GM23338 (cell line): ENCODE data around the gene GRIN2C. TPM values are rescaled to one million over a fixed set of nuclear protein-coding genes. Genes with fewer than 3 reads are reported as not detected.

Experiments
- ATAC-seq: fragments of 200-7000 bp; cut with Tn5 transposase; 3 replicates; pipeline ENCODE4 v1.9.1; 2020
- DNase-seq: peaks from one replicate; pipeline ENCODE4 v3.0.0-alpha.2; 2015; ENCODE audit warnings: low spot score
- H2AFZ ChIP-seq: fragments of 200-600 bp; sonication (generic); 2 replicates; pipeline ENCODE4 v1.8.0; 2016; ENCODE audit warnings: antibody characterized with exemption, mild to moderate bottlenecking, moderate library complexity
- H3F3A ChIP-seq: fragments of 200-600 bp; sonication (generic); replicated peaks from 2 replicates; pipeline ENCODE4 v1.8.0; 2017; ENCODE audit warnings: antibody characterized with exemption, mixed run types, low read depth
- H3K27ac ChIP-seq: fragments of 200-600 bp; sonication (generic); 2 replicates; pipeline ENCODE4 v1.6.1; 2016; ENCODE audit warnings: low read depth
- H3K27me3 ChIP-seq: fragments of 200-600 bp; sonication (generic); 2 replicates; pipeline ENCODE4 v1.8.0; 2016; ENCODE audit warnings: mild to moderate bottlenecking, mixed run types, moderate library complexity; ENCODE audit not compliant: insufficient read depth
- H3K36me3 ChIP-seq: fragments of 200-600 bp; sonication (generic); 2 replicates; pipeline ENCODE4 v1.8.0; 2016; ENCODE audit warnings: mild to moderate bottlenecking; ENCODE audit not compliant: insufficient read depth
- H3K4me1 ChIP-seq: fragments of 200-600 bp; sonication (generic); 2 replicates; pipeline ENCODE4 v1.8.0; 2016; ENCODE audit warnings: mild to moderate bottlenecking, moderate library complexity; ENCODE audit not compliant: insufficient read depth
- H3K4me2 ChIP-seq: fragments of 200-600 bp; sonication (generic); 2 replicates; pipeline ENCODE4 v1.7.1; 2017; ENCODE audit warnings: mixed run types
- H3K4me3 ChIP-seq: fragments of 200-600 bp; sonication (generic); 2 replicates; pipeline ENCODE4 v1.6.1; 2016; ENCODE audit warnings: mixed run types
- H3K79me2 ChIP-seq: fragments of 200-600 bp; sonication (generic); replicated peaks from 2 replicates; pipeline ENCODE4 v1.8.0; 2017; ENCODE audit warnings: mild to moderate bottlenecking; ENCODE audit not compliant: insufficient read depth
- H3K9me2 ChIP-seq: fragments of 200-600 bp; sonication (generic); 2 replicates; pipeline ENCODE4 v1.8.0; 2017; ENCODE audit not compliant: insufficient read depth
- H4K20me1 ChIP-seq: fragments of 200-600 bp; sonication (generic); replicated peaks from 2 replicates; pipeline ENCODE4 v1.8.0; 2017; ENCODE audit warnings: mild to moderate bottlenecking; ENCODE audit not compliant: insufficient read depth
- H3K27ac Mint-ChIP-seq: 2 replicates; pipeline ENCODE4 v1.8.0; 2020; ENCODE audit warnings: inconsistent platforms, mild to moderate bottlenecking, moderate library complexity, mixed read lengths
- H3K27me3 Mint-ChIP-seq: 3 replicates; pipeline ENCODE4 v1.8.0; 2022; ENCODE audit warnings: low read depth, mild to moderate bottlenecking, moderate library complexity, mixed read lengths, inconsistent platforms; ENCODE audit not compliant: insufficient read depth, poor library complexity
- H3K36me3 Mint-ChIP-seq: 3 replicates; pipeline ENCODE4 v1.8.0; 2021; ENCODE audit warnings: low read depth, mild to moderate bottlenecking, inconsistent platforms, moderate library complexity, mixed read lengths
- H3K4me1 Mint-ChIP-seq: 3 replicates; pipeline ENCODE4 v1.8.0; 2020; ENCODE audit warnings: mild to moderate bottlenecking, inconsistent platforms, mixed read lengths
- H3K4me3 Mint-ChIP-seq: 3 replicates; pipeline ENCODE4 v1.8.0; 2021; ENCODE audit warnings: moderate library complexity, mild to moderate bottlenecking, inconsistent platforms, mixed read lengths
- H3K9me3 Mint-ChIP-seq: 3 replicates; pipeline ENCODE4 v1.8.0; 2020; ENCODE audit warnings: moderate library complexity, mild to moderate bottlenecking, inconsistent platforms, mixed read lengths
- CREB1 ChIP-seq: fragments of 250-450 bp; sonication (Bioruptor Pico); IDR thresholded peaks from 2 replicates; pipeline ENCODE4 v1.5.0; 2020; ENCODE audit warnings: low read depth, mild to moderate bottlenecking, moderate library complexity
- CTCF ChIP-seq, 2 experiments: fragments of 200-600 bp in 1 of 2; sonication (generic) in 1 of 2; conservative IDR thresholded peaks; 2 replicates each; pipeline versions ENCODE4 v1.5.1 to v1.6.1; 2016 to 2017; ENCODE audit warnings: antibody characterized with exemption in 2 of 2, low read depth in 2 of 2, mild to moderate bottlenecking in 2 of 2, moderate library complexity in 1 of 2
- EZH2phosphoT487 ChIP-seq: fragments of 200-600 bp; sonication (generic); IDR thresholded peaks from one replicate; pipeline ENCODE4 v1.8.1; 2018; ENCODE audit warnings: antibody characterized with exemption; ENCODE audit not compliant: unreplicated experiment
- POLR2AphosphoS5 ChIP-seq: IDR thresholded peaks from 2 replicates; pipeline ENCODE4 v1.6.1; 2016; ENCODE audit warnings: antibody characterized with exemption, low read depth
- ZNF114 ChIP-seq: fragments of 250-450 bp; sonication (Bioruptor Pico); IDR thresholded peaks from 2 replicates; pipeline ENCODE4 v1.5.0; 2020; ENCODE audit warnings: mild to moderate bottlenecking, moderate library complexity
- ZNF331 ChIP-seq: fragments of 250-450 bp; sonication (Bioruptor Pico); IDR thresholded peaks from 2 replicates; pipeline ENCODE4 v1.5.0; 2020; ENCODE audit warnings: low read depth, mild to moderate bottlenecking, moderate library complexity
- ZNF462 ChIP-seq: fragments of 250-450 bp; sonication (Bioruptor Pico); IDR thresholded peaks from 2 replicates; pipeline ENCODE4 v1.5.0; 2020; ENCODE audit warnings: mild to moderate bottlenecking, moderate library complexity
- polyA plus RNA-seq: library from polyadenylated mRNA; unstranded; fragments of >200 nt; fragmentation: Nextera tagmentation; extraction: Ambion mirVana; gene quantifications from 2 replicates; pipeline ENCODE4 v1.2.1, GENCODE V29; 2016
- total RNA-seq: library from RNA; depleted of rRNA; stranded (reverse); fragments of >200 nt; shearing (Covaris generic); gene quantifications from 2 replicates; pipeline ENCODE4 v1.2.3, GENCODE V29; 2014
- TF ChIP-seq, protein P1 (sequence below): IDR thresholded peaks from 2 replicates; pipeline ENCODE4 v1.6.1; 2016; ENCODE audit warnings: antibody characterized with exemption

The GRIN2C gene
- total and polyA plus RNA-seq, 2 experiments from 2014 or later: 0.10 to 0.19 TPM

DNA sequence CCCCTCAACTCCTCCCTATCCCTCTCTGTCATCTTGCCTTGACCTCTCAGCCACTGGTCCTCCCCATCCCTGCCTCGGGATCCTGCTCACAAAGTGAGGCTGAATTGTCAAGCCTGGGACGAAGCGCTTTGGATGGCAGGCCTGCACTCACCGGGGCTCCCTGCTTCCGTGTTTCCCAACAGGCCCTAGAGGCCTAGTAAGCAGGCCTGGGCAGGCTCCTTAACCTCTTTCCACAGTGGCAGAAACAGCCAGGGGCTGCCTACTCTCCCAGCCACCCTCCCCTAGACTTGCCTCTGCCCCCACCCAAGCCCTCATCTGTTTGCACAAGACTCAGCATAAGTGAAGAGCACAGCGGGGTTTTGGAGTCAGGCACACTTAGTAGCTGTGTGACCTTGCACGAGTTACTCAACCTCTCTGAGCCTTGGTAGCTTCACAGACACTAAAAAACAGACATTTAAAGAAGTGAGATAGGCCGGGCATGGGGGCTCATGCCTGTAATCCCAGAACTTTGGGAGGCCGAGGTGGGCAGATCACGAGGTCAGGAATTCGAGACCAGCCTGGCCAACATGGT lies 38.8 kb upstream of the GRIN2C start:
- no peak overlapping the region for H3K4me3 Mint-ChIP-seq
- H3K27me3 Mint-ChIP-seq: peaks cover 29% of the 10 kb centered on the region
- Histone ChIP-seq H3K4me2 (no peak overlapping the region), H3K27me3 (peaks cover 40% of the 10 kb centered on the region), H3K36me3 (no peaks in the 10 kb centered on the region), H2AFZ (no peak overlapping the region), H3K79me2 (no peaks in the 10 kb centered on the region), H4K20me1 (no peaks in the 10 kb centered on the region), H3K4me1 (no peaks in the 10 kb centered on the region), H3K9me2 (no peaks in the 10 kb centered on the region), H3K27ac (no peak overlapping the region), H3K4me3 (no peak overlapping the region), H3F3A (no peaks in the 10 kb centered on the region)
- no peak for ATAC-seq
- DNase-seq: no peak
- H3K4me1 Mint-ChIP-seq: peaks cover 7% of the 10 kb centered on the region; the same call in 2 of the 3 replicates
- H3K9me3 Mint-ChIP-seq: no peaks in the 10 kb centered on the region
- TF ChIP-seq ZNF462 (CRISPR knock-in tag): no peak
- TF ChIP-seq POLR2AphosphoS5: no peak
- TF ChIP-seq CREB1 (CRISPR knock-in tag): no peak
- TF ChIP-seq EZH2phosphoT487: no peak
- no peak for TF ChIP-seq CTCF (conservative IDR thresholded peaks at IDR 0.05; ENCODE audit: low read depth in 2 of 2)
- TF ChIP-seq, protein P1, sequence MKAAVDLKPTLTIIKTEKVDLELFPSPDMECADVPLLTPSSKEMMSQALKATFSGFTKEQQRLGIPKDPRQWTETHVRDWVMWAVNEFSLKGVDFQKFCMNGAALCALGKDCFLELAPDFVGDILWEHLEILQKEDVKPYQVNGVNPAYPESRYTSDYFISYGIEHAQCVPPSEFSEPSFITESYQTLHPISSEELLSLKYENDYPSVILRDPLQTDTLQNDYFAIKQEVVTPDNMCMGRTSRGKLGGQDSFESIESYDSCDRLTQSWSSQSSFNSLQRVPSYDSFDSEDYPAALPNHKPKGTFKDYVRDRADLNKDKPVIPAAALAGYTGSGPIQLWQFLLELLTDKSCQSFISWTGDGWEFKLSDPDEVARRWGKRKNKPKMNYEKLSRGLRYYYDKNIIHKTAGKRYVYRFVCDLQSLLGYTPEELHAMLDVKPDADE: no peak
- TF ChIP-seq ZNF114: no peak
- no peak for TF ChIP-seq ZNF331 (CRISPR knock-in tag)
- H3K36me3 Mint-ChIP-seq: no peaks in the 10 kb centered on the region
- no peak overlapping the region for H3K27ac Mint-ChIP-seq
